ENCODE data around the gene CELF3. TPM values are rescaled to one million over a fixed set of nuclear protein-coding genes. Genes with fewer than 3 reads are reported as not detected.

CELF3 gene
- total RNA-seq, 2 experiments from 2014 or later: not detected

GRCh38 chr1:151693057-151693651, 23.4 kb downstream of the CELF3 start:
- H3K27ac Mint-ChIP-seq: no peak overlapping the region
- ChIA-PET CTCF (interaction anchor here (1.2 to 1.4 kb wide), 2 partner anchors 42 to 100 kb away, joined by 3 to 5 read pairs; no protein-coding TSS in a partner anchor), POLR2A (no interaction called here)
- Histone ChIP-seq H3K9me3 (ENCODE audit: control insufficient read depth in 1 of 2, insufficient read depth in 1 of 2, low read length in 2 of 2) (no peaks in the 10 kb centered on the region), H3K4me1 (ENCODE audit: insufficient read depth, low read length) (peaks cover 2% of the 10 kb centered on the region), H3K4me3 (ENCODE audit: low read length) (no peak overlapping the region), H3K36me3 (ENCODE audit: insufficient read depth, low read length) (peaks cover 46% of the 10 kb centered on the region), H3K27me3 (ENCODE audit: control insufficient read depth in 1 of 2, insufficient read depth in 2 of 2, low read length in 2 of 2) (no peaks in the 10 kb centered on the region), H3K27ac (ENCODE audit: low read depth in 1 of 2, low read length in 2 of 2) (no peak overlapping the region)
- no peaks in the 10 kb centered on the region for H3K27me3 Mint-ChIP-seq
- intact Hi-C loops (cut with DNase I, micrococcal nuclease): loop anchor here in 1 of 2 experiments (1.0 kb wide), 1 partner anchor 143 kb away; no protein-coding TSS in a partner anchor
- DNase-seq (no peak), ATAC-seq (ENCODE audit: poor library complexity) (no peak)
- peaks cover 82% of the 10 kb centered on the region for H3K36me3 Mint-ChIP-seq (ENCODE audit: low read depth)
- TF ChIP-seq, protein P1, sequence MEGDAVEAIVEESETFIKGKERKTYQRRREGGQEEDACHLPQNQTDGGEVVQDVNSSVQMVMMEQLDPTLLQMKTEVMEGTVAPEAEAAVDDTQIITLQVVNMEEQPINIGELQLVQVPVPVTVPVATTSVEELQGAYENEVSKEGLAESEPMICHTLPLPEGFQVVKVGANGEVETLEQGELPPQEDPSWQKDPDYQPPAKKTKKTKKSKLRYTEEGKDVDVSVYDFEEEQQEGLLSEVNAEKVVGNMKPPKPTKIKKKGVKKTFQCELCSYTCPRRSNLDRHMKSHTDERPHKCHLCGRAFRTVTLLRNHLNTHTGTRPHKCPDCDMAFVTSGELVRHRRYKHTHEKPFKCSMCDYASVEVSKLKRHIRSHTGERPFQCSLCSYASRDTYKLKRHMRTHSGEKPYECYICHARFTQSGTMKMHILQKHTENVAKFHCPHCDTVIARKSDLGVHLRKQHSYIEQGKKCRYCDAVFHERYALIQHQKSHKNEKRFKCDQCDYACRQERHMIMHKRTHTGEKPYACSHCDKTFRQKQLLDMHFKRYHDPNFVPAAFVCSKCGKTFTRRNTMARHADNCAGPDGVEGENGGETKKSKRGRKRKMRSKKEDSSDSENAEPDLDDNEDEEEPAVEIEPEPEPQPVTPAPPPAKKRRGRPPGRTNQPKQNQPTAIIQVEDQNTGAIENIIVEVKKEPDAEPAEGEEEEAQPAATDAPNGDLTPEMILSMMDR (IDR thresholded peaks at IDR 0.05): no peak
- H3K4me1 Mint-ChIP-seq (ENCODE audit: low read depth): no peaks in the 10 kb centered on the region
- no peak overlapping the region for H3K4me3 Mint-ChIP-seq
- H3K9me3 Mint-ChIP-seq: no peaks in the 10 kb centered on the region

- Mint-ChIP-seq H3K4me1 (ENCODE audit: low read depth) (no peaks in the 10 kb centered on the region), H3K36me3 (ENCODE audit: low read depth) (peaks cover 77% of the 10 kb centered on the region), H3K27me3 (no peaks in the 10 kb centered on the region), H3K27ac (no peak overlapping the region), H3K9me3 (no peaks in the 10 kb centered on the region), H3K4me3 (no peak overlapping the region)
- Histone ChIP-seq H3K4me3 (ENCODE audit: low read length) (no peak overlapping the region), H3K9me3 (ENCODE audit: control insufficient read depth in 1 of 2, insufficient read depth in 1 of 2, low read length in 2 of 2) (no peaks in the 10 kb centered on the region), H3K36me3 (ENCODE audit: insufficient read depth, low read length) (peaks cover 39% of the 10 kb centered on the region), H3K4me1 (ENCODE audit: insufficient read depth, low read length) (peaks cover 2% of the 10 kb centered on the region), H3K27me3 (ENCODE audit: control insufficient read depth in 1 of 2, insufficient read depth in 2 of 2, low read length in 2 of 2) (no peaks in the 10 kb centered on the region), H3K27ac (ENCODE audit: low read depth in 1 of 2, low read length in 2 of 2) (no peak overlapping the region)
- ATAC-seq (ENCODE audit: poor library complexity) (no peak), DNase-seq (peak in 1 of 14 experiments; percentile 20)
- TF ChIP-seq, protein P1 (IDR thresholded peaks at IDR 0.05): no peak
- POLR2A ChIA-PET: no interaction called here
- intact Hi-C loops (cut with DNase I, micrococcal nuclease): no loop called here
- CTCF ChIA-PET: interaction anchor here (1.2 to 1.4 kb wide), 2 partner anchors 43 to 99 kb away, joined by 3 to 5 read pairs; no protein-coding TSS in a partner anchor
Measured at GRCh38 chr1:151692226-151692625, 24.4 kb downstream of the CELF3 start.

DNA sequence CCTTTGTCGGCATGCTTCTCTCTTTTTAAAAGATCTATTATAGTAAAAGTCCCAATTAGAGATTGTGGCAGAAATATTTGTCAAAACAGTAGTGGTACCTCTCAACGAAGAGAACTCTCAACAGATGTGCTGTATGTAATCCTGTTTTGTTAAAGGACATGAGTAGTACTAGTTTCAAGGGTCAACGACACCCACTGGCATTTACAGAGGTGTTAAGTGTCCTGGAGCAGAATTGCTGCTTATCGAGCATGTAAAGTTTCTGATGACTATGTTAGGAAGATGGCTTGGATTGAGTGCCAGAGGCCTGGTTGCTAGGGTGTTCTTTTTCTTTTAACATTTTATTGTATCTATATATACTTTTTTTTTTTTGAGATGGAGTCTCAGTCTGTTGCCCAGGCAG, 27.1 kb downstream of the CELF3 start:
- H3K27me3 ChIP-seq (ENCODE audit: control insufficient read depth in 1 of 2, insufficient read depth in 2 of 2, low read length in 2 of 2): no peaks in the 10 kb centered on the region
- no peaks in the 10 kb centered on the region for H3K9me3 Mint-ChIP-seq
- H3K36me3 Mint-ChIP-seq (ENCODE audit: low read depth): peaks cover 69% of the 10 kb centered on the region
- no peak overlapping the region for H3K4me3 ChIP-seq (ENCODE audit: low read length)
- no peaks in the 10 kb centered on the region for H3K9me3 ChIP-seq (ENCODE audit: control insufficient read depth in 1 of 2, insufficient read depth in 1 of 2, low read length in 2 of 2)
- H3K27me3 Mint-ChIP-seq: no peaks in the 10 kb centered on the region
- no peak overlapping the region for H3K27ac ChIP-seq (ENCODE audit: low read depth in 1 of 2, low read length in 2 of 2)
- H3K4me1 ChIP-seq (ENCODE audit: insufficient read depth, low read length): peaks cover 2% of the 10 kb centered on the region
- H3K4me3 Mint-ChIP-seq: no peak overlapping the region
- intact Hi-C loops (cut with DNase I, micrococcal nuclease): no loop called here
- H3K27ac Mint-ChIP-seq: no peak overlapping the region
- peaks cover 40% of the 10 kb centered on the region for H3K36me3 ChIP-seq (ENCODE audit: insufficient read depth, low read length)
- CTCF ChIA-PET: no interaction called here
- POLR2A ChIA-PET: no interaction called here
- DNase-seq (no peak), ATAC-seq (ENCODE audit: poor library complexity) (no peak)
- H3K4me1 Mint-ChIP-seq (ENCODE audit: low read depth): no peaks in the 10 kb centered on the region
- TF ChIP-seq, protein P1 (IDR thresholded peaks at IDR 0.05): no peak
